Bladder microvascular endothelial cell (primary cell): Measurements from ENCODE around the gene CGRRF1. TPM values are rescaled to one million over a fixed set of nuclear protein-coding genes. Genes with fewer than 3 reads are reported as not detected.

Source experiments
- total RNA-seq: library from RNA; depleted of rRNA; stranded (reverse); fragments of >200 nt; gene quantifications from 2 replicates; pipeline ENCODE4 v1.2.3, GENCODE V29; 2014

CGRRF1 gene, protein sequence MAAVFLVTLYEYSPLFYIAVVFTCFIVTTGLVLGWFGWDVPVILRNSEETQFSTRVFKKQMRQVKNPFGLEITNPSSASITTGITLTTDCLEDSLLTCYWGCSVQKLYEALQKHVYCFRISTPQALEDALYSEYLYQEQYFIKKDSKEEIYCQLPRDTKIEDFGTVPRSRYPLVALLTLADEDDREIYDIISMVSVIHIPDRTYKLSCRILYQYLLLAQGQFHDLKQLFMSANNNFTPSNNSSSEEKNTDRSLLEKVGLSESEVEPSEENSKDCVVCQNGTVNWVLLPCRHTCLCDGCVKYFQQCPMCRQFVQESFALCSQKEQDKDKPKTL
- total RNA-seq: 8.4 and 11.8 TPM in 2 replicates

DNA sequence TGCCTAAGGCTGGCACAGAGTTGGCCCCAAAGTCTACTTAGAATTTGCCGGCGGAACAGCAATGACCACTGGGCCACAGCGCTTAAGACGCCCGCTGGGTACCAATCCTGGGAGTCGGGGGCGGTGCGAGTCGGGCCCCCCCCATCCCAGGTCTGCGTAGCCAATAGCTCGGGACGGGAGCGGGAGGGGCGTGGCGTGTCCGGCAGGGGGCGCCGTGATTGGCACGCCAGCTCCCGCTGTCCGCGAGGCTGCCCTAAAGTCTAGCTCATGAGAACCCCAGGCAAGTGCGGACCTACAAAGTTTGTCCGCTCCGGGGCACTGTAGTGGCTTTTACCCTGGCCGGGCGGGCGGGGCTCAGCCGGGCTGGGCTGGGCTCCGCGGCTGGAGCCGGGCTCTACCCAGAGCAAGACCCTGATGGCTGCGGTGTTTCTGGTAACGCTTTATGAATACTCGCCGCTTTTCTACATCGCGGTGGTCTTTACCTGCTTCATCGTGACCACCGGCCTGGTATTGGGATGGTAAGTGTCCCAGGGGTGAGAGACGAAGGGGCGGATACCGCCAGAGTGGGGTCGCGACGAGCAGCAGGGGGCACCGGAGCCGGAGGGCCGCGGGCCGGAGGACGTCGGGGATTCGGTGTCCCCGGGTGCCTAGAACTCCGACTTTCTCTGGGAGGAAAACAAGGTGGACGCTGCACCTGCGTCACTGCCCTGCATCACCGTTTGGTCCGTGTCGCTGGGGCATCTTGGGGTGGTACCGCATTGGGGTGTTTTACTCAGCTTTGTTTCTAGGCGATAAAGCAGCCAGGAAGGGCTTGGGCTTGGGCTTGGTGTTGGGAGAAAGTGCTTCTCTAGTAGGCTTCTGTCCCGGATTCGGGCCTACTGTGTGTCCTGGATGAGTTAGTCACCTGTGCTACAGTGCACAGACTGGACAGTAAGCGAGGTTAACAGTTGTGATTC lies at the start of gene CGRRF1:
Gene CGRRF1, plus strand, starts transcription at position 361 of the 956 bp plus-strand sequence. Its CDS starts 54 bp downstream, at position 415.

DNA sequence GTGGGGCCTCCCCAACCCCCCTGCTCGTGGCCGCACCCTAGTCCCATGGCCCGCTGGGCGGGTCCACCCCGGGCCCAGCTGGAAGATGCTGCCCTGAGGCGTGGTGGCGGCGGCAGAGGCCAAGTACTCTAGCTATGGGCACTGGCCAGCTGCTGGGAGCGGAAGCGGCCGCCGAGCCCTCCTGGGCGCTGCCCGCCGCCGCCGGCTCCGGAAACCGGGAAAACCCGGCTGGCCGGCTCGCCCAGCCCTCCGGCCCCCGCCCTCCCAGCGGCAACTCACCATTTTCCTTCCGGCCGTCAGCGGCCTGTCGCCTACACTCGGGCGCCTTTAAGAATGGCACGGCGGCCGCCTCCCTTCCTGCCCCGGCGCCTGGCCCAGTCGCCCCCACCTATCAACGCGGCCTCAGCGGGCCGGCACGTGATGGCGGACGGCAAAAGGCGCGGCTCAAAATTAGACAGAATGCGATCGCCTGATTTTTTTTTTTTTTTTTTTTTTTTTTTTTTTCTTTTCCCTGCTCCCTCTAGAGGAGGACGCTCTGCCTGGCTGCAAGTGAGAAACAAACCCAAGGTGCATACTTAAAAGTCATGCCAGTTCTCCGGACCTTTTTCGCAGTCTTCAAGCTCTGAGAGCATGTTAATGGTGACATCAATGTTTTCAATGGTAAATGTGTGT lies 20.9 kb upstream of the CGRRF1 start, which contains the start of gene GMFB:
Gene GMFB, minus strand, starts transcription at position 335 of the 672 bp plus-strand sequence. Its CDS starts 53 bp downstream, at position 282.

DNA sequence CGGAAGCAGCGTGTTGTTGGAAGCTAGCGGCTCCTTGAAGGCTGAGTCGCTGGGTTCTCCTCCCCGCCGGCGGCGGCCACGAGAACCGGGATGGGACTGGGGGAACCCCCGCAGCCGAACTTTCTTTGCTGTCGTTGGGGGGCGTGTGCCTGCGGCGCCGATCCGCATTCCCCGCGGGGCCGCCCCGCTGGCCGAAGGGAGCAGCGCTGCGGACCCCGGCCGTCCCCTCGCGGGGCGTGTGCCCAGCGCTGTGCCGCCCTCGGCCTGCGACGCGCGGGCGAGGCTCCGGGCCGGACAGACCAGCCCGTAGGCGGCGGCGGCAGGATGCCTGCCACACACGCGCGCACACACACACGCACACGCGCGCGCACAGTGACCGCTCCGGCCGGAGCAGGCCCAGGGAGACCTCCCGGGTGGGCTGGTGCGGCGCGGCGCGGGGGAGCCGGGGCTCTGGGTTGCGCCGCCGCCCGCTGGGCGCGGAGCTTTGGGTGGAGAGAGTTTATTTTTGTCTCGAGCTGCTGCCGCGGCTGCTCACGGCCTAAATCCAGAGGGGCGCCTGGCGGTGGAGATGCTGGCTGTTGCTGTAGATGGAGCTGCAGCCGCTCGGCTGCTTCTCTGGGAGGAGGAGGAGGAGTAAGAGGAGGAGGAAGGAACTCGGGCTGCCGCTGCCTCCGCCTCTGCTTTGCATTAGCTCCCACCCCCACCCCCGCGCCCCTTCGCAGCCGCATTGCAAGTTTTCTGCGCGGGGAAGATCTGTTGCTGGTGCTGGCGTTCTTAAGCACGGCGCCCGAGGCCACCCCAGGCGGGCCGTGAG lies 56.9 kb downstream of the CGRRF1 start, which contains the start of gene SAMD4A:
Gene SAMD4A, plus strand, starts transcription at position 719 of the 814 bp plus-strand sequence. CDS start 789 bp downstream, outside the sequence.

Other genes starting within 250 kb of the CGRRF1 start
- gene CDKN3, start 112.9 kb upstream of the CGRRF1 start, total RNA-seq: 28.6 and 82.9 TPM in 2 replicates
- gene CNIH1, start 68.5 kb upstream of the CGRRF1 start, total RNA-seq: 33.5 and 128 TPM in 2 replicates
- 46.5 and 57.7 TPM in 2 replicates for gene GMFB, start 20.9 kb upstream of the CGRRF1 start, total RNA-seq
- gene SAMD4A, start 57.2 kb downstream of the CGRRF1 start, total RNA-seq: 25.7 and 120 TPM in 2 replicates